ENCODE data around the gene LAT.
"Not testable (repeated sequence)": the region's sequence is repeated elsewhere in the genome, so short reads cannot be mapped to it uniquely, and the experiment has no call there.

Gene LAT

GRCh38 chr16:28977703-28978662, 6.9 kb upstream of the LAT start:
- DNase-seq: no peak

GRCh38 chr16:28980330-28980729, 4.5 kb upstream of the LAT start:
- not testable (repeated sequence) for DNase-seq

DNA sequence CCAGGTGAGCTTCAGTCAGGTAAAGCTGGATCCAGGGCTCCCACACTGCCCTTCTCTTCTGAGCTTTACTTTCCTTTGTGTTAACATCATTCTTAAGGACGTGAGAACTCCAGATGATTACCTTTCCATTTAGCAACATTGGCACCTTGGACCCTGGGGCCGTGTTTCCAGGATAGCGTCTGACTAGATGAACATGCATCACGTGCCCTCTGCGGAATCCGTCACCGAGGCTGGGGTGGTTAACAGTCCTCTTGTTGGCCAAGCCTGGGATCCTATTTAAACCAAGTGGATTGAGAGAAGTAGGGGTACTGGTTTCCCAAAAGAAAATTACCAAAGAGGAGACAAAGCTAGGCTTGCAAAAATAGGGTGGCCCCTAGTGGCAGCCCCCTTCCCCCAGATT, 3.9 kb upstream of the LAT start:
- no peak for DNase-seq

DNA sequence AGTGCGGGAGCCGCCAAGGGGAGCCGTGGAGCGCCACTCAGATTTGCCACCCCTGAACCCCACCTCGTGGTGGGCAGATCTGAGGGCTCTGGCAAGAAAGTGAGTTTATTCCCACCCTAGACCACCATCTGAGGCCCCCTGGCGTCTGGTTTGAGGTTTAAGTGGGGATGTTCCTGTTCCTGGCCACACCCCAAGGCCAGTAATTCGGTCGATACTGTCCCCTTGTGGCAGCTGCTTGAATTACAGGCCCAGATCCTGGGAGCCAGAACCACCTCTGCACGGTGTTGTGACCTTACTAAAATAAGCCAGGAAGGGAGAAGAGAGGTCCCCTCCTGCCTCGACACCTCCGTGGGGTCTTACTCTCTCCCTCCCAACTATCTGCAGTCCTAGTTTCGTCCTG, 3.3 kb upstream of the LAT start:
- DNase-seq: no peak

DNA sequence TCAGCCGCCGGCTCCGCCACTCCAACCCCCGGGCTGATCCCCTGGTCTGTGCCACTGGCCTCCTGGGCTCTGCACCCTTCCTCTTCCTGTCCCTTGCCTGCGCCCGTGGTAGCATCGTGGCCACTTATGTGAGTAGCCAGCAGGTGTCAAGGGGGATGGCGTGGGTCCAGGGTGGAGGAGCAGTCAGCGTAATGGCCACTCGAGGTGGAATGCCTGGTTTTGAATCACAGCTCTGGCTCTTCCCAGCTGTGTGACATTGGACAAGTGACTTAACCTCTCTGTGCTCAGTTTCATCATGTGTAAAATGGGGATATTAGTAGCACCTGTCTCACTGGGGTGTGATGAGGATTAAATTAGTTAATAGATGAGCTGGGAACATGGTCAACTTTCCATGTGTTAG, 2.4 kb upstream of the LAT start:
- DNase-seq: no peak

GRCh38 chr16:28982949-28983348, 1.9 kb upstream of the LAT start:
- no peak for DNase-seq

DNA sequence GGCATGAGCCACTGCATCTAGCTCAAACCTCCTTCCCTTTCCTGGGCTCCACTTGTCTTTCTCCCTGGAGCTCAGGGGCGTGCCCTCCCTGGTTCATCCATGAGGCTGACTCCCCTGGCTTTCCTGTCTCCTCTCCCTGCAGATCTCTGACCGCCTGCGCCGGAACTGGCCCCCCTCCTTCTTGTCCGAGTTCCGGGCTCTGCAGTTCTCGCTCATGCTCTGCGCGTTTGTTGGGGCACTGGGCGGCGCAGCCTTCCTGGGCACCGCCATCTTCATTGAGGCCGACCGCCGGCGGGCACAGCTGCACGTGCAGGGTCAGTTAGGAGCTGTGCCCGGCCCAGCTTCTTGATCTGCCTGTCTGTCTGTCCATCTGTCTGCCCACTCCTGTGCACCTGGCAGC, 1.2 kb upstream of the LAT start:
- no peak for DNase-seq

DNA sequence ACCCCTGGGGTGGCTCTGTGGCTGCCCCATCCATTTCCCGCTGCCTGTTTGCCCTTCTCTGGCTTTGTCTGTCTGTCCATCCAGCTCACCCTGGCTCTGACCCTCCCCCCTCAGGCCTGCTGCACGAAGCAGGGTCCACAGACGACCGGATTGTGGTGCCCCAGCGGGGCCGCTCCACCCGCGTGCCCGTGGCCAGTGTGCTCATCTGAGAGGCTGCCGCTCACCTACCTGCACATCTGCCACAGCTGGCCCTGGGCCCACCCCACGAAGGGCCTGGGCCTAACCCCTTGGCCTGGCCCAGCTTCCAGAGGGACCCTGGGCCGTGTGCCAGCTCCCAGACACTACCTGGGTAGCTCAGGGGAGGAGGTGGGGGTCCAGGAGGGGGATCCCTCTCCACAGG, 761 bp upstream of the LAT start:
- DNase-seq: no peak

GRCh38 chr16:28985211-28986041, 574 bp downstream of the LAT start:
- DNase-seq: no peak

- DNase-seq: no peak
These were observed 1.2 kb downstream of the LAT start for GRCh38 chr16:28986046-28986445.

GRCh38 chr16:28986492-28986891, 1.6 kb downstream of the LAT start:
- DNase-seq: no peak

DNA sequence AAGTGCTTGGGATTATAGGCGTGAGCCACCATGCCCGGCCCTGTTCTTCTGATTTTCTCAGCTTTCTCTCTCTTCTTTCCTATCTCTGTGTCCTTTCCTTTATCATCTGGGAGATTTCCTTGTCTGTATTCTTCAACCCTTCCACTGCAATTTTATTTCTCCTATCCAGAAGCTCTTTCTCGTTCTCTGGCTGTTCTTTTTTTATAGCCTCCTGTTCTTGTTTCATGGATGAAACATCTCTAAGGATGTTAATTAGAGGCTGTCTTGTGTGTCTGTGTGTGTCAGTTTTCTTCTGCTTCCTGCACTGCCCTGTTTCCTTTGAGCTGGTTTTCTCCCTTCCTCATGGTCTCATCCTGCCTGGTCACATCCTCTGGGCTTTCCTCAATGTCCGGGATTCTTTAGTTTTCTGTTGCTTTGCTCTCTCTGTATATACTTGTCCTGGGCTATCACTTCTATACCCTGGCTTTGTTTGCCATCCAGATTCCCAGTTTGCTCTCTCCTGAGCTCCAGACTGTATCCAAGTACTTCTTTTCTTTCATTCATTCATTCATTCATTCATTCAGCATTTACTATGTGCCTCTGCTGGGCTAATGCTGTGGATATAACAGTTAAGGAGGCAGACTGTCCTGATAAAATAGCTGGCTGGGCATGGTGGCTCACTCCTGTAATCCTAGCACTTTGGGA, 2.5 kb downstream of the LAT start:
- DNase-seq: no peak

DNA sequence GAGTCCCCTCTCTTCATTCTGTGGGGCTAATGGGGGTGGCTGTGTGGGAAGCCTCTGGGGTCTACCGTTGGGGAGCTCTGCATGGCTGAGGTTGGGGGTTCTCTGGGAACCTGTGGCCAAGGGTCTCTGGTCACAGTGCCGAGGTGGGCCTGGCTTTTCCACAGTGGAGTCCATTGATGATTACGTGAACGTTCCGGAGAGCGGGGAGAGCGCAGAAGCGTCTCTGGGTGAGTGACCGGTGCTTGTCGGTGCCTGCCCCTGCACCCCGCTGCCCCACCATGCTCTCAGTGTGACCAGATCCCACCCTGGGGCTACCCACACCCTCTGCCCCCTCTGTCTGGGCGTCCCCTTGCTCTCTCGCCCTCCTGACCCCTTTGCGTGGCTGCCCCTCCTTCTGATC, 4.5 kb downstream of the LAT start:
- DNase-seq: no peak

GRCh38 chr16:28990375-28991040, 5.7 kb downstream of the LAT start:
- DNase-seq: no peak

GRCh38 chr16:28991687-28992086, 6.8 kb downstream of the LAT start:
- DNase-seq: no peak

DNA sequence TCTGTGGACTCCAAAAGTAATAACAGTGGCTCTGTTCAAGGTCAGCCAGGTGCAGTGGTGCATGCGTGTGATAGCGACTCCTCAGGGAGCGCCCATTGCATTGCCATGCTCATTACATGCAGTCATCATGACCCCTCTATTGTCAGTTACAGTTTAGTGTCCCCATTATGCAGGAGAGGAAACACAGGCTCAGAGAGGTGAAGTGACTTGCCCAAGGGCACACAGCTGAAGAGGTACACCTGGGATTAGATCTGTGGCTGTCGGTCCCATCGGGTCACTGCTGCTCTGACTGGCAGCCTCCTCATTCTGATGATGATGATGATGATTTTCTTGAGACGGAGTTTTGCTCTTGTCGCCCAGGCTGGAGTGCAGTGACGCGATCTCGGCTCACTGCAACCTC, 7.6 kb downstream of the LAT start:
- DNase-seq: no peak

DNA sequence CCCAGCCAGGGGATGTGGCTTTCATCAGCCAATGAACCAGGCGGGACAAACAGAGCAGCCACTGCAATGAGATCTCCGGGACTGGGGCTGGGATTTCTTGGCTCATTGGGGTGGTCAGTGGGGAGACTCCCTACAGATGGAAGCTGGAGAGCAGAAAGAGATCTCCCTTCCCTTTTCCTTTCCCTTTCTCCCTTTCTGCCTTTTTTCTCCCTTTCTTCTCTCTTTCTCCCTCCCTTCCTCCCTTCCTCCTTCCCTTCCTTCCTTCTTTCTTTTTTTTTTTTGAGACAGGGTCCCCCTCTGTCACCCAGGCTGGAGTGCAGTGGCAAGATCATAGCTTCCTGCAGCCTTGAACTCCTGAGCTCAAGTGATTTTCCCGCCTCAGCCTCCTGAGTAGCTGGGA, 14.0 kb downstream of the LAT start:
- no peak for DNase-seq

- no peak for DNase-seq
These were observed 14.7 kb downstream of the LAT start for GRCh38 chr16:28999577-28999976.

- DNase-seq: no peak
These were observed 15.2 kb downstream of the LAT start for GRCh38 chr16:29000019-29000418.

DNA sequence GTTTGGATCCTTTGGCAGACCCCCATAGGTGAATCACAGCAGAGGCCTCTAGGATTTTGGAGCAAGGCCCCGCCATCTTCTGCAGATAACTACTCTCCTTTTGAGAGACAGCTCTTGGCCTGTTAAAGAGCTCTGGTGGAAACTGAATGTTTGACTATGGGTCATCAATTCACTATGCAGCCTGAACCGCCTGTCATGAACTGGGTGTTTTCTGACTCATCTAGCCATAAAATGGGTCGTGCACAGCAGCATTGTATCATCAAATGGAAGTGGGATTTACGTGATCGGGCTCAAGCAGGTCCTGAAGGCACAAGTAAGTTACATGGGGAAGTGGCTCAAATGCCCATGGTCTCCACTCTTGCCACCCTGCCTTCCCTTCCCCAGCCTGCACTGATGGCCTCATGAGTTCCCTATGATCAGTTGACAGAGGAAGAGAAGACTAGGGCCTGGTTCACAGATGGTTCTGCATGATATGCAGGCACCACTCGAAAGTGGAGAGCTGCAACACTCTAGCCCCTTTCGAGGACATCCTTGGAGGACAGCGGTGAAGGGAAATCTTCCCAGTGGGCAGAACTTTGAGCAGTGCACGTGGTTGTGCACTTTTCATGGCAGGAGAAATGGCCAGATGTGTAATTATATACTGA, 19.8 kb downstream of the LAT start:
- DNase-seq: not testable (repeated sequence)

DNA sequence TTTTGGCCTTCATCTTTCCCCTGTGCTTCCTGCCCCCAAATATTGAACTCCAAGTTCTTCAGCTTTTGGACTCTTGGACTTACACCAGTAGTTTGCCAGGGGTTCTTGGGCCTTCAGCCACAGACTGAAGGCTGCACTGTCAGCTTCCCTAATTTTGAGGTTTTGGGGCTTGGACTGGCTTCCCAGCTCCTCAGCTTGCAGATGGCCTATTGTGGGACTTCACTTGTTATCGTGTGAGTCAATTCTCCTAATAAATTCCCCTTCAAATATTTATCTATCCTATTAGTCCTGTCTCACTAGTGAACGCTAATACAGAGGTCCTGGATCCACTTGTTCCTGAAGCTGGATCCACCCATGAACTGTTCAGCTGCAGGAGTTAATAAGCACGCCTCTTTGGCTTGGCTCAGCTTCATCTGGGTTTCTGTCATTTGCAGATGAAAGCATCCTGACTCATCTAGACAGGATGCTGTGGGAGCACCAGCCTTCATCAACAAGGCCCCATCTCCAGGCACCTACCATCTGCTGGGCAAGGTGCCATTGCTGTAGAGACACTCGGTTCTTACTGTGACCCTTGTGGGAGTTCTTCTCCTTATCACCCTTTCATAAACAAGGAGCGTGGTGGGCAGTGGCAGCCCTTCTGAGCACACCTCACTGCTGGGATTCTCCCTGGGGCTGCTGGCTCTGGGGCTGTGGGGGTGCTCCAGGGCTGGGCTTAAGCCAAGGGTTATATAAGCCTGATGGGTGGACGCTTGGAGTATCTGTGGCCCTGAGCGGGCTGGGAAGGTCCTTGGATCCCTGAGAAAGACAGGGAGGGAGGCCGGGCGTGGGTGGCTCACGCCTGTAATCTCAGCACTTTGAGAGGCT, 23.1 kb downstream of the LAT start:
- no peak for DNase-seq
